Measurements from ENCODE around the gene HPCA. TPM values are rescaled to one million over a fixed set of nuclear protein-coding genes. Genes with fewer than 3 reads are reported as not detected.

Gene HPCA
- total and polyA plus RNA-seq, 2 donors (not counting 3 experiments of a cell fraction or from before 2014, with no cell fraction given), result not detected

DNA sequence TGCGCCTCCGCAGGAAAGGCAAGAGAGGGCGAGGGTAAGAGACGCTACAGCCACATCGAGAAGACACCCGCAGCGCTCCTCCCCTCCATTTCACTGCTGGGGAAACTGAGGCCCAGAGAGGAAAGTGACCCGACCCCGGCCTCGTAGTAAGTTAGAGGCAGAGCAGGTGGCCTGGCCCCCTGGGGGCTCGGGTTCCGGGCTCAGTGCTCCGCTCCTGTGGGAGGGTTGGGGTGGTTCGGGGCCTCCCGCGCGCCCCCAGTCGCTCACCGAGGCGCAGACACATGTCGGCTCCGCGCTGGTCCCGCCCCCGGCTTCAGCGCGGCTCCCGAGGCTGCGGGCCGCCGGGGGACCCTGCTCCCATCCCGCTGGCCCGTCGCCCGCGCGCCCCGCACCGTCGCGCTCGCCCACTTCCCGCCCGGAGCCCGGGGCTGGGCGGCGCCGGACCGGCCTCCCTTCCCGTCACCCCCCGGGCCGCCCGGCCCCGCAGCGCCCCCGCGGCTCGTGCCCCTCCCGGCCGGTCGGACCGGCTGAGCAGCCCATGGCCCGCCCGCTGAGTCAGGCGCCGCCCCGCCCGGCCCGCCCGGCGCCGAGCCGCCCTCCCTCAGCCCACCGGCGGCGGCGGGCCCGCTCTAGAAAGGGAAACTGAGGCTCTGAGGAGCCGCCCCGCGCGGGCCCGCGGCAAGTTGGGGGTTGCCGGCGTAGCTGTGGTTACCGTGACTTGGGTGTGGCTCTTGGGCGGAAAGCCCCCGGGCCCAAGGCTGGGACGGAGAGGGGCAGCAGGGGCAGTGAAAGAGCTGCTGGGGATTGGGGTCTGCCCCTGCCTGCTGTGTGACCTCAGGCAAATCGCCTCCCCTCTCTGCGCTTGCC, 14.9 kb downstream of the HPCA start, which contains the start of gene TMEM54:
TMEM54 (minus strand) TSS at position 434 of the 867 bp plus-strand sequence; CDS start at position 283, 151 bp downstream.
- no peak for FAIRE-seq
- intact Hi-C loops (cut with micrococcal nuclease), result no loop called here
- H4K20me1 ChIP-seq (replicated peaks; ENCODE audit: control insufficient read depth, extremely low read depth, insufficient read depth, low read length), result no peaks in the 10 kb centered on the region
- H3K27me3 ChIP-seq (ENCODE audit: control insufficient read depth in 2 of 2, insufficient read depth in 2 of 2, low read length in 2 of 2), result peaks cover 0 to 3% of the 10 kb centered on the region in 2 experiments
- TSS peak; percentile 9 for BruUV-seq (replicated peaks)
- CTCF ChIA-PET, result interaction anchor here (1.1 kb wide), 1 partner anchor 10 kb away, joined by 4 read pairs; no protein-coding TSS in a partner anchor
- no peaks in the 10 kb centered on the region for H3K36me3 ChIP-seq (ENCODE audit: control insufficient read depth in 2 of 2, extremely low read depth in 1 of 2, insufficient read depth in 2 of 2, low read length in 2 of 2)
- H2AFZ ChIP-seq (ENCODE audit: low read depth, low read length), result peak within 1 kb of the TSS; percentile 98
- peak within 1 kb of the TSS; percentile 43 to 62 (median 50) for H3K4me3 ChIP-seq (replicated peaks in 1 of 3; ENCODE audit: insufficient read depth in 1 of 3, low read depth in 1 of 3, low read length in 3 of 3)
- H3K9me1 ChIP-seq (replicated peaks; ENCODE audit: control insufficient read depth, extremely low read depth, insufficient read depth, low read length), result no peaks in the 10 kb centered on the region
- H3K79me2 ChIP-seq (ENCODE audit: control insufficient read depth, insufficient read depth, low read length), result no peaks in the 10 kb centered on the region
- no peak for DNase-seq (ENCODE audit: low read depth, low spot score)
- peak within 1 kb of the TSS; percentile 31 for H3K9ac ChIP-seq (replicated peaks; ENCODE audit: extremely low read depth, insufficient read depth, low read length)
- no peaks in the 10 kb centered on the region for H3K9me3 ChIP-seq (replicated peaks; ENCODE audit: control insufficient read depth, insufficient read depth, low read length)
- POLR2A ChIA-PET, result no interaction called here
- TF ChIP-seq, protein P1, sequence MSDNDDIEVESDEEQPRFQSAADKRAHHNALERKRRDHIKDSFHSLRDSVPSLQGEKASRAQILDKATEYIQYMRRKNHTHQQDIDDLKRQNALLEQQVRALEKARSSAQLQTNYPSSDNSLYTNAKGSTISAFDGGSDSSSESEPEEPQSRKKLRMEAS (IDR thresholded peaks at IDR 0.05; ENCODE audit: insufficient read depth, insufficient read length), result no peak
- TF ChIP-seq GATA2 (IDR thresholded peaks at IDR 0.05; ENCODE audit: insufficient read depth, insufficient read length, low read depth, low read length), result no peak
- TF ChIP-seq, protein P2, sequence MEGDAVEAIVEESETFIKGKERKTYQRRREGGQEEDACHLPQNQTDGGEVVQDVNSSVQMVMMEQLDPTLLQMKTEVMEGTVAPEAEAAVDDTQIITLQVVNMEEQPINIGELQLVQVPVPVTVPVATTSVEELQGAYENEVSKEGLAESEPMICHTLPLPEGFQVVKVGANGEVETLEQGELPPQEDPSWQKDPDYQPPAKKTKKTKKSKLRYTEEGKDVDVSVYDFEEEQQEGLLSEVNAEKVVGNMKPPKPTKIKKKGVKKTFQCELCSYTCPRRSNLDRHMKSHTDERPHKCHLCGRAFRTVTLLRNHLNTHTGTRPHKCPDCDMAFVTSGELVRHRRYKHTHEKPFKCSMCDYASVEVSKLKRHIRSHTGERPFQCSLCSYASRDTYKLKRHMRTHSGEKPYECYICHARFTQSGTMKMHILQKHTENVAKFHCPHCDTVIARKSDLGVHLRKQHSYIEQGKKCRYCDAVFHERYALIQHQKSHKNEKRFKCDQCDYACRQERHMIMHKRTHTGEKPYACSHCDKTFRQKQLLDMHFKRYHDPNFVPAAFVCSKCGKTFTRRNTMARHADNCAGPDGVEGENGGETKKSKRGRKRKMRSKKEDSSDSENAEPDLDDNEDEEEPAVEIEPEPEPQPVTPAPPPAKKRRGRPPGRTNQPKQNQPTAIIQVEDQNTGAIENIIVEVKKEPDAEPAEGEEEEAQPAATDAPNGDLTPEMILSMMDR (IDR thresholded peaks at IDR 0.05; ENCODE audit: extremely low read depth in 1 of 2, insufficient read depth in 1 of 2, low read depth in 1 of 2, low read length in 2 of 2), result peak in 1 of 2 donors; percentile 6
- no peak for TF ChIP-seq JUN (IDR thresholded peaks at IDR 0.05; ENCODE audit: borderline replicate concordance, insufficient read depth, insufficient read length, low read depth)
- no peak for TF ChIP-seq POLR2AphosphoS5 (IDR thresholded peaks at IDR 0.05; ENCODE audit: insufficient read depth, low read depth, low read length)
- no peak for TF ChIP-seq FOS (IDR thresholded peaks at IDR 0.05; ENCODE audit: borderline replicate concordance, insufficient read depth, low read length)
- TF ChIP-seq EZH2 (IDR thresholded peaks at IDR 0.05; ENCODE audit: borderline replicate concordance, low read depth, low read length, severe bottlenecking), result peak; percentile 13
- peak; percentile 32 for TF ChIP-seq POLR2A (IDR thresholded peaks at IDR 0.05; ENCODE audit: low read depth, low read length)
- TF ChIP-seq MYC (IDR thresholded peaks at IDR 0.05; ENCODE audit: low read depth, low read length), result no peak
- H3K4me2 ChIP-seq (ENCODE audit: insufficient read depth, low read length), result peak within 1 kb of the TSS; percentile 87
- H3K4me1 ChIP-seq (ENCODE audit: control insufficient read depth, extremely low read depth, insufficient read depth, low read length), result peaks cover 13% of the 10 kb centered on the region
- H3K27ac ChIP-seq (ENCODE audit: insufficient read depth, low read depth, low read length), result no peak within 1 kb of the TSS
- dilution Hi-C loops (cut with MboI; ENCODE audit: extremely low pct_ligation_motif_present, low sequenced_read_pairs), result no loop called here

Data from endothelial cell of umbilical vein (primary cell).